ENCODE measurements around the gene CYB5R4. TPM values are rescaled to one million over a fixed set of nuclear protein-coding genes. Genes with fewer than 3 reads are reported as not detected.

Gene CYB5R4, protein sequence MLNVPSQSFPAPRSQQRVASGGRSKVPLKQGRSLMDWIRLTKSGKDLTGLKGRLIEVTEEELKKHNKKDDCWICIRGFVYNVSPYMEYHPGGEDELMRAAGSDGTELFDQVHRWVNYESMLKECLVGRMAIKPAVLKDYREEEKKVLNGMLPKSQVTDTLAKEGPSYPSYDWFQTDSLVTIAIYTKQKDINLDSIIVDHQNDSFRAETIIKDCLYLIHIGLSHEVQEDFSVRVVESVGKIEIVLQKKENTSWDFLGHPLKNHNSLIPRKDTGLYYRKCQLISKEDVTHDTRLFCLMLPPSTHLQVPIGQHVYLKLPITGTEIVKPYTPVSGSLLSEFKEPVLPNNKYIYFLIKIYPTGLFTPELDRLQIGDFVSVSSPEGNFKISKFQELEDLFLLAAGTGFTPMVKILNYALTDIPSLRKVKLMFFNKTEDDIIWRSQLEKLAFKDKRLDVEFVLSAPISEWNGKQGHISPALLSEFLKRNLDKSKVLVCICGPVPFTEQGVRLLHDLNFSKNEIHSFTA
- 13.9 and 24.6 TPM in 2 replicates for total RNA-seq (2014; rRNA removed; shearing (Covaris generic))

DNA sequence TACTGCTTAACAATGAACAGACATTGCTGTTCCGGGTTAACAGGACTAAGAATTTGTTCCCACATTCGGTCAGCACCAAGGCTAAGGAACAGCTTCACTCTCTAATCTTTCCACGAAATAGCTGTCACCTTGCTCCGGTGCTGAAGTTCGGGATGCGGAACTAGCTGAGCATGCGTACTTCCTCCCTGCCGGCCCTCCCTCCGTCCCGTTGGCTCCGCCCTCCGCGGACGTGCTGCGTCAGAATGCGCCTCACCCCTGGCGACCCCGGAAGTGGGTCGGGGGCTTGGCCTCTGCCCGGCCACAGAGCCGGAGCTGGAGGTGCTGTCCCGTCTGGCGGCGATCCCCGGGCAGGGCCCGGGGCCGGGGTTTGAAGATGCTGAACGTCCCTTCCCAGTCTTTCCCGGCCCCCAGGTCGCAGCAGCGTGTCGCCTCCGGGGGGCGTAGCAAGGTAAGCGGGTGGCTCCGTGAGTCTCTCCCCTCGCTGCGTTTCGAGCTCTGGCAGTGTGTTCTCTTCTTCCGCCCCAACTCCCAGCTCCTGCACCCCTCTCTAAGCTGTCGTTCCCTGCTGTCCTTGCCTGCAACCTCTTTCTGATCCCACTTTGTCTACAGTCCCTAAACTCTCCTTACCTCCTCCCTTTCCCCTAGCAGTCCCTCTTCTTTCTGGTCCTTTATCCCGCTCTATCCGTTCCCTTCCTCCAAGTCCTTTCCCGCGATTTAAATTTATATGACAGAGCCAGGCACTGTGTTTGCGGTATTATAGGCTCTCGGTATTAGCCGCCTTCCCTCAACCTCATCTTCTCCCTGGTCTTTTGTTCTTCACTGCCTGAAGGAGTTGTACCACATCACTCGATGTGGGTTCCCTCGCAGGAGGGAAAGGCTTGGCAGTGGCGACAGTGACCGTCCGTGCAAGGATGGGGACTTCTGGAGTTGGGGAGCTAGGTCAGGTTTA lies at the start of gene CYB5R4:
Gene CYB5R4, plus strand, starts transcription at position 280 of the 949 bp plus-strand sequence. Its CDS starts 94 bp downstream, at position 374.
- peak; percentile 90 for DNase-seq (ENCODE audit: low spot score)

DNA sequence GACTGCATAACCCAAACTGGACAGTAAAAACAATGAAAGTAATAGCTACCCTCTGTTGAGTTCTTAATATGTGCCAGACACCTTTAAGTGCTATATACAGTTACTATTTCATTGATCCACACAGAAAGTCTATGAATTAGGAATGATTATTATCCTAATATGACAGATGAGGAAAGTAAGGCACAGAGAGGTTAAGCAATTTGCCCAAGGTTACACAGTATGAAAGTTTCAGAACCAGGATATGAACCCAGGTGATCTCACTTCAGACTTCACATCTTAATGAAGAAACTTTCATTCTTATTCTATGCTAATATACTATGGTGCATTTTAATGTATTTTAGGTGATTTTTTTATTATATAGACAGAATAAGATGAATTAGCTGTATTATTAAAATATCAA lies 46.9 kb upstream of the CYB5R4 start:
- no peak for DNase-seq (ENCODE audit: low spot score)

- peak; percentile 5 for DNase-seq (ENCODE audit: low spot score)
These were observed 43.7 kb upstream of the CYB5R4 start for GRCh38 chr6:83815631-83816272.

GRCh38 chr6:83822629-83823169 lies 36.8 kb upstream of the CYB5R4 start:
- DNase-seq (ENCODE audit: low spot score): no peak

DNA sequence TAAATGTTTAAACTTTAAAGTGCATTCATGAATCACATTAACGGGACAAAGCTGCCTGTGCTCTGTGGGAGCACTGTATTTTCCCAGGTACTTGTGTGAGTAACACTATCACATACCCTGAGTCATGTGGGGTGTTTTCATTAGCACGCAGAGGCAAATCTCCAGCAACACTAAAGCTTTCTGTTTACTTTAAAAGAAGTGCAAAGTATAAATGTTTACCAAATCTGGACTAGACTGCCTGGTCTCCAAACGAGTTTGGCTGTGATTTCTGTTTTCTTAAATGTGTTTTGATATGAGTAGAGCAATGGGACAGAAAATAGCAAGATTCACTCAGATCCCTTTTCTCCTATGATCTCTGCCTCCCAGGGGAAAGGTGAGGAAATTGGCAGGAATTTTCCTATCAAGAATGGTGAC lies 35.1 kb upstream of the CYB5R4 start:
- peak; percentile 67 for DNase-seq (ENCODE audit: low spot score)

DNA sequence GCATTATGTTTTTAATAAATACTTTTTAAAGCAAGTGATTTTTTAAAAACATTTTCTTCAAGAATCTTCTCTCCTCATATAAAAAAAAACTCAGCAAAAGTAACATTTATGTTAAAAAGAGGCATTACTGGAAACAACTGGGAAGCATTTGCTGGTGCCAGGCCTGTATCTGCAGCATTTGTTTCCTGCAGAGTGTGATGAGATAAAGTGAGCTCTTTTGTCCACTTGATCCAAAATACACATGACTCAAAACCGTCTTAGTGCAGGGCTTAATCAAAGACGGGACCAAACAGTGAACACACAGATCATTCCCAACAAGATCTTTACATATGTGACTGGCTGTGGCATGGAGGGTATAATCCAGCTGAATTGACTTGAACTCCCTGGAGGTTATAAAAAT lies 34.7 kb upstream of the CYB5R4 start:
- DNase-seq (ENCODE audit: low spot score): no peak

- no peak for DNase-seq (ENCODE audit: low spot score)
These were observed 32.4 kb upstream of the CYB5R4 start for GRCh38 chr6:83827050-83827449.

GRCh38 chr6:83838727-83839126 lies 20.8 kb upstream of the CYB5R4 start:
- peak; percentile 17 for DNase-seq (ENCODE audit: low spot score)

GRCh38 chr6:83844170-83844569 lies 15.3 kb upstream of the CYB5R4 start:
- no peak for DNase-seq (ENCODE audit: low spot score)

DNA sequence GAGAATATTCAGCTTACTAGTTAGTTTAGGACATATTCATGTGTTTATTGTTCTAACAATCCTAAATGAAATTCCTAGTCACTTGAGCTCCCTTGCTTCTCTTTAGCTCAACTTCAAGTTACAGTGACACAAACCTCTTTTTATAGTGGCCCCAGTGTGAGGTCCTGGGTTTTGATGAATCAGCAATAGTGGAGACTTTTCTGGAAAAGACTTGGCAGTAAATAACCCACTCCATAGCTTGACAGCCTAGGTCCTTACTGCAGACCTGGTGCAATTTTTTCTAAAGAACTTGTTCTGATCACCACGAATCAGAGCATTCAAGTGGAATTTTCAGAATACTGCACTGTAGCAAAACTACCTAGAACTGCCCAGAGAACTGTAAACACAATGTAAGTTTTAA lies 13.2 kb upstream of the CYB5R4 start:
- no peak for DNase-seq (ENCODE audit: low spot score)

GRCh38 chr6:83847179-83847578 lies 12.3 kb upstream of the CYB5R4 start:
- no peak for DNase-seq (ENCODE audit: low spot score)

- DNase-seq (ENCODE audit: low spot score): no peak
These were observed 10.4 kb upstream of the CYB5R4 start for GRCh38 chr6:83849127-83849526.

DNA sequence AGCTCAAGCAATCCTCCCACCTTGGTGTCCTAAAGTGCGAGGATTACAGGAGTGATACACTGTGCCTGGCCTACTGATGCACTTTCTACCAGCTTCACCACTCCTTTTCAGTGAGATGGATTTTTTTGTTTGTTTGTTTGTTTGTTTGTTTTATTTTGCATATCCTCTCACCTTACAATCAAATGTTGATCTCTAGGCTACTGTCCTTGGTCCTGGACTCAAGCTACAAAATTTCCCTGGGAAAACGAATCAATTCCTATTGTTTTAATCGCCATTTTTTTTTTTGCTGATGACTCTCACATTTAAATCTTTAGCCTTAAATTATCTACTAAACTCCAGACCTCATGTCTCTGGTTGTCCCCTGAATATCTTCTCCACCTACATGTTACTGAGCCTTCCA lies 9.9 kb upstream of the CYB5R4 start:
- DNase-seq (ENCODE audit: low spot score): no peak

GRCh38 chr6:83852528-83853177 lies 6.8 kb upstream of the CYB5R4 start:
- DNase-seq (ENCODE audit: low spot score): no peak

- DNase-seq (ENCODE audit: low spot score): no peak
These were observed 6.1 kb upstream of the CYB5R4 start, which contains the start of gene RIPPLY2 for GRCh38 chr6:83853178-83854000. Gene RIPPLY2, plus strand, starts transcription at chr6:83853360. Its CDS starts 57 bp downstream, at chr6:83853417.

DNA sequence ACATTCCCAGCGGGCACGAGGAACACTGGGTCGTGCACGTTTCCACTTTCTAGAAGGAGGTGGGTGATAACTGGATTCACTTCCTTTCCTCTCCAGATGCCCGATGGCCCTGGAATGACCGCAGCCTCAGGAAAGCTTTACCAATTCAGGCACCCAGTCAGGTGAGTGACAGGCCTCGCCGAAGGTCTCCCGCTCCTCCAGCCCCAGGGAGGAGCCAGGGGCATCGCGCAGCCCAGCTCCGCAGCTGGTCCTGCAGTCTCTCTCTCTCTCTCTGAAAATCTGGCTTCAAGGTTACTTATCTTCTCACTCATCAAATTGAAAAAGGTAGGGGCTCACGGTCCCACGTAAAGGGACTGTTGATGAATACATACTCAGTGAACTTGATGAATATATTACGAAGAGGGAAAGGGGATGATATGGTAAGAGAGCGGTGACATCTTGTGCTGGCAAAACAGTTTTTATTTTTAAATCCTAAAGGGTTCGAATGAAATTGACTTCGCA lies 5.4 kb upstream of the CYB5R4 start:
- no peak for DNase-seq (ENCODE audit: low spot score)

GRCh38 chr6:83854766-83855165 lies 4.7 kb upstream of the CYB5R4 start:
- DNase-seq (ENCODE audit: low spot score): no peak

DNA sequence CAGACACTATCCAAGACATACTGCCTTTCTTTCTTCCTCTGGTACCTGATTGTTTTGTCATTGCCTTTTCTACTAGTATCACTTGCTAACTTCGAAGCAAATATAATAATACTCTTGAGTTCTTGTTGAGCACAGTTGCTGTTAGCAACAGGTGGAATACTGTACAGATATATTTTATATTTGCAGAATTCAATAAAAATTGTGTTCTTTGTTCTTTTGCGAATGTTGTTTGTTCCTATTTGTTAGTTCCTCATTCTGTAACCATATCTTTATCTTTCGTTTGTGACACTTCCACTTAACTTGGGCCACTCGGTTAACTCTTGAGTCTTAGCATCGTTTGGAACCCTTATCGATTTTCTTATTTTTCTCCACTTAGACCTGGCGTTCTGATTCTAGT lies 868 bp downstream of the CYB5R4 start:
- DNase-seq (ENCODE audit: low spot score): no peak

DNA sequence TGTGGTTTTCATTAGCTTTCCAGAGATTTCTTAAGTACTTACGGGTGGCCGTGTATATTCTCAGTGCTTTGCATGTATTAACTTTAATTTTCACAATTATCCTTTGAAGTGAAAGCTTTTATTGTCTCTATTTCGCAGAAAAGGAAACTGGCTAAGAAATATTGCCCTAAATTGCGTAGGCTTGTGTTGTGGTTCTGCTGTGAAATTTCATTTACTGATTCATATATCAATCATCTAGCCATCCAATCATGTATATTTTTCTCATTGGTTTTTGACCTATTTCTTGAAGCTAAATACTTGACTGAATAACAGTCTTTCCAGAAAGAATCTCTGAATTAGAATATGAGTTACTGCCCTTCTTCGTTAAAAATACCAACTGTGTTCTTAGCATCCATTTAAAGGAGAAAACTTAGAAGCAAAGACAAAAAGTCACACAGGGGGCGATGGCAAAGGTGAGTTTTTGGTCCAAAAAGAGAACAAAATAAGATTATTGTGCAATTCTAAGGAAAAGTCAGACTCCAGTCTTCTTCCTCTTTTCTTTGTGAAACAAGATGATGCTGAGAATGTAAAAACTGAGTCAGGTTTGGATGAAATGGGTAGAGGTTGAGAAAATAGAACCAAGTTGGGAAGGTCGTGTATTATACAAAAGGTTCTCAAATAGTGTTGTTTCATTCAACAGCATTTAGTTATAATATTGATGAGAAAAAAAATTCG lies 1.4 kb downstream of the CYB5R4 start:
- DNase-seq (ENCODE audit: low spot score): no peak

Measured in H4 (cell line).